ENCODE measurements around the gene SDR9C7. TPM values are rescaled to one million over a fixed set of nuclear protein-coding genes. Genes with fewer than 3 reads are reported as not detected.

SDR9C7 gene
- total RNA-seq, 1 experiment from 2014 or later: not detected

DNA sequence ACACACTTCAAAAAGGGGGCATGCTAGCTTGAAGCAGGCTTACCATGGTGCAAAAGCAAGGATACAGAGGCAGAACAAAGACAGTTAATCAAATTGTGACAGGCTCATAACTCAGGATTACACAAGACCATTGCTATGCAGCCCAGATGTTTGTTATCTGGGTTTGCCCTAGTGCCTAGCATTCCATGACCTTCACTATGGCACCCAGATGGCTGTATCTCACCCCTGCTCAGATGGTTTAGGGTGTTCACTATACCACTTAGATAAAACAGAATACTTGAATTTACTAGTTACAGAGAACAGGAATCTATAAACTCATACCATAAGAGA, 56.2 kb downstream of the SDR9C7 start:
- ATAC-seq: no peak
- H3K4me2 ChIP-seq (ENCODE audit: low read length): no peak overlapping the region
- H3K36me3 ChIP-seq (ENCODE audit: control insufficient read depth in 1 of 2, insufficient read depth in 2 of 2, low read length in 2 of 2): no peaks in the 10 kb centered on the region
- TF ChIP-seq ZFX (IDR thresholded peaks at IDR 0.05) (no peak), FOSL1 (IDR thresholded peaks at IDR 0.05; ENCODE audit: low read depth) (no peak), ELF1 (IDR thresholded peaks at IDR 0.05; ENCODE audit: borderline replicate concordance, low read depth) (no peak), TCF7L2 (IDR thresholded peaks at IDR 0.05; ENCODE audit: borderline replicate concordance, extremely low read depth, insufficient read depth, insufficient read length) (no peak), EZH2phosphoT487 (IDR thresholded peaks at IDR 0.05; ENCODE audit: borderline replicate concordance) (no peak), SIN3A (IDR thresholded peaks at IDR 0.05; ENCODE audit: low read depth) (no peak), POLR2A (IDR thresholded peaks at IDR 0.05; ENCODE audit: borderline replicate concordance, extremely low read depth, insufficient read depth, insufficient read length) (no peak), YY1 (IDR thresholded peaks at IDR 0.05; ENCODE audit: extremely low read depth, insufficient replicate concordance, low read depth, low read length) (no peak), JUND (IDR thresholded peaks at IDR 0.05) (no peak), SRF (IDR thresholded peaks at IDR 0.05; ENCODE audit: low read depth) (no peak), EGR1 (IDR thresholded peaks at IDR 0.05; ENCODE audit: low read depth) (no peak)
- TF ChIP-seq, protein P1, sequence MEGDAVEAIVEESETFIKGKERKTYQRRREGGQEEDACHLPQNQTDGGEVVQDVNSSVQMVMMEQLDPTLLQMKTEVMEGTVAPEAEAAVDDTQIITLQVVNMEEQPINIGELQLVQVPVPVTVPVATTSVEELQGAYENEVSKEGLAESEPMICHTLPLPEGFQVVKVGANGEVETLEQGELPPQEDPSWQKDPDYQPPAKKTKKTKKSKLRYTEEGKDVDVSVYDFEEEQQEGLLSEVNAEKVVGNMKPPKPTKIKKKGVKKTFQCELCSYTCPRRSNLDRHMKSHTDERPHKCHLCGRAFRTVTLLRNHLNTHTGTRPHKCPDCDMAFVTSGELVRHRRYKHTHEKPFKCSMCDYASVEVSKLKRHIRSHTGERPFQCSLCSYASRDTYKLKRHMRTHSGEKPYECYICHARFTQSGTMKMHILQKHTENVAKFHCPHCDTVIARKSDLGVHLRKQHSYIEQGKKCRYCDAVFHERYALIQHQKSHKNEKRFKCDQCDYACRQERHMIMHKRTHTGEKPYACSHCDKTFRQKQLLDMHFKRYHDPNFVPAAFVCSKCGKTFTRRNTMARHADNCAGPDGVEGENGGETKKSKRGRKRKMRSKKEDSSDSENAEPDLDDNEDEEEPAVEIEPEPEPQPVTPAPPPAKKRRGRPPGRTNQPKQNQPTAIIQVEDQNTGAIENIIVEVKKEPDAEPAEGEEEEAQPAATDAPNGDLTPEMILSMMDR (IDR thresholded peaks at IDR 0.05 in 2 of 3, conservative IDR thresholded peaks at IDR 0.05 in 1 of 3; ENCODE audit: borderline replicate concordance in 1 of 3, insufficient read depth in 1 of 3, low read depth in 2 of 3, low read length in 2 of 3): no peak
- TF ChIP-seq, protein P2, sequence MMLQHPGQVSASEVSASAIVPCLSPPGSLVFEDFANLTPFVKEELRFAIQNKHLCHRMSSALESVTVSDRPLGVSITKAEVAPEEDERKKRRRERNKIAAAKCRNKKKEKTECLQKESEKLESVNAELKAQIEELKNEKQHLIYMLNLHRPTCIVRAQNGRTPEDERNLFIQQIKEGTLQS (IDR thresholded peaks at IDR 0.05): no peak
- TF ChIP-seq, protein P3, sequence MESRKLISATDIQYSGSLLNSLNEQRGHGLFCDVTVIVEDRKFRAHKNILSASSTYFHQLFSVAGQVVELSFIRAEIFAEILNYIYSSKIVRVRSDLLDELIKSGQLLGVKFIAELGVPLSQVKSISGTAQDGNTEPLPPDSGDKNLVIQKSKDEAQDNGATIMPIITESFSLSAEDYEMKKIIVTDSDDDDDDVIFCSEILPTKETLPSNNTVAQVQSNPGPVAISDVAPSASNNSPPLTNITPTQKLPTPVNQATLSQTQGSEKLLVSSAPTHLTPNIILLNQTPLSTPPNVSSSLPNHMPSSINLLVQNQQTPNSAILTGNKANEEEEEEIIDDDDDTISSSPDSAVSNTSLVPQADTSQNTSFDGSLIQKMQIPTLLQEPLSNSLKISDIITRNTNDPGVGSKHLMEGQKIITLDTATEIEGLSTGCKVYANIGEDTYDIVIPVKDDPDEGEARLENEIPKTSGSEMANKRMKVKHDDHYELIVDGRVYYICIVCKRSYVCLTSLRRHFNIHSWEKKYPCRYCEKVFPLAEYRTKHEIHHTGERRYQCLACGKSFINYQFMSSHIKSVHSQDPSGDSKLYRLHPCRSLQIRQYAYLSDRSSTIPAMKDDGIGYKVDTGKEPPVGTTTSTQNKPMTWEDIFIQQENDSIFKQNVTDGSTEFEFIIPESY (IDR thresholded peaks at IDR 0.05; ENCODE audit: extremely low read depth, insufficient replicate concordance, low read length): no peak
- H3K4me3 ChIP-seq (replicated peaks in 1 of 2; ENCODE audit: low read depth in 1 of 2, low read length in 2 of 2): no peak overlapping the region
- intact Hi-C loops (cut with micrococcal nuclease): no loop called here
- DNase-seq (ENCODE audit: low read depth, low spot score): no peak
- ChIA-PET POLR2A (no interaction called here), RAD21 (ENCODE audit: low non-redundant PET in 1 of 2, low total read pairs in 2 of 2, uncharacterized antibody in 2 of 2, unreplicated experiment in 2 of 2) (no interaction called here), CTCF (no interaction called here)
- BruUV-seq (replicated peaks): no TSS peak
- H3K9me3 ChIP-seq (ENCODE audit: control insufficient read depth in 1 of 2, insufficient read depth in 1 of 2, low read depth in 1 of 2, low read length in 2 of 2): no peaks in the 10 kb centered on the region
- no peak overlapping the region for H3K27ac ChIP-seq (ENCODE audit: low read depth, low read length)
- no peaks in the 10 kb centered on the region for H3K9me2 ChIP-seq (ENCODE audit: insufficient read depth)
- H3K79me2 ChIP-seq (ENCODE audit: insufficient read depth, low read length): no peaks in the 10 kb centered on the region
- no peak overlapping the region for H3K9ac ChIP-seq (ENCODE audit: low read length)
- no peaks in the 10 kb centered on the region for H4K20me1 ChIP-seq (ENCODE audit: insufficient read depth)
- H3K27me3 ChIP-seq (ENCODE audit: insufficient read depth, low read length): no peaks in the 10 kb centered on the region
- H2AFZ ChIP-seq (ENCODE audit: low read depth, low read length, poor library complexity, severe bottlenecking): no peak overlapping the region
- H3K4me1 ChIP-seq (ENCODE audit: control insufficient read depth in 1 of 2, insufficient read depth in 2 of 2, low read length in 2 of 2): no peaks in the 10 kb centered on the region
